ENCODE data around the gene ZNF516. TPM values are rescaled to one million over a fixed set of nuclear protein-coding genes. Genes with fewer than 3 reads are reported as not detected.

The ZNF516 gene
- total RNA-seq, 1 donor from 2014 or later = 192 TPM

DNA sequence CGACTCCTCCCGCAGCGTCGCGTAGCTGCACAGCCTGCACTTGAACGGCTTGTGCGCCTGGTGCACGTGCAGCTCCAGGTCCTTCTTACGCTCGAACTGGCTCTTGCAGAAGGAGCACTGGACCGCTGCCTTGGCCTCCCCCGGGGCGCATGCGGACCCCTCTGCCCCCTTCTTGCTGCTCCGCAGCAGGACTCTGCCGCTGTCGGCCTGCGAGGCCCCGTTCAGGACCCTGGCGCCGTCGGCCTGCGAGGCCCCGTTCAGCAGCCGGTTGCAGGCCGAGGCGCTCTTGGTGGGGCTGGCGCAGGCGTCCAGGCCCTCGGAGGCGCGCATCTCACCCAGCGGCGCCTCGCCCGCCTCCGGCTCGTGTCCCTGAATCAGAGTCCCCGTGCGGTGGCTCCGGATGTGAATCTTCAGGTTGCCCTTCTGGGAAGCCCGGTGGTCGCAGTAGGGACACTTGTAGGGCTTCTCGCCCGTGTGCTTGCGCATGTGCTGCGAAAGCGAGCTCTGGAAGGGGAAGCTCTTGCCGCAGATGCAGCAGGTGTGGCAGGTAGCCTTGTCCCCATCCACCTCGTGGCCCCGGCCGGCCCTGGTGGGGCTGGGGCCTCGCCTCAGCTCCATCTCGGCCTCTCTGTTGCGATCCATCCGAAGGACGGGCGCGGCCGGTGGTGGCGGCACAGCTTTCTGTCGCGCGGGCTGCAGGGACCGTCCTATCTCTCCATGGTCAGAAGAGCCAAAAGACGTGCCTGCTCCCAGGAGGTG, 52.5 kb downstream of the ZNF516 start:
- Mint-ChIP-seq H3K4me1 (ENCODE audit: low read depth, unreplicated experiment) (peaks cover 73% of the 10 kb centered on the region), H3K27ac (ENCODE audit: unreplicated experiment) (peak overlapping the region; percentile 95), H3K36me3 (ENCODE audit: unreplicated experiment) (peaks cover 9% of the 10 kb centered on the region), H3K27me3 (ENCODE audit: unreplicated experiment) (peaks cover 24% of the 10 kb centered on the region), H3K9me3 (ENCODE audit: unreplicated experiment) (peaks cover 27% of the 10 kb centered on the region), H3K4me3 (ENCODE audit: unreplicated experiment) (no peak overlapping the region)
- no peak for TF ChIP-seq CTCF (IDR thresholded peaks at IDR 0.05; ENCODE audit: partially characterized antibody, unreplicated experiment)
- DNase-seq = no peak

- no peak for TF ChIP-seq CTCF (IDR thresholded peaks at IDR 0.05; ENCODE audit: partially characterized antibody, unreplicated experiment)
- DNase-seq = no peak
- no peak overlapping the region for H3K27ac Mint-ChIP-seq (ENCODE audit: unreplicated experiment)
- peaks cover 72% of the 10 kb centered on the region for H3K4me1 Mint-ChIP-seq (ENCODE audit: low read depth, unreplicated experiment)
- no peak overlapping the region for H3K4me3 Mint-ChIP-seq (ENCODE audit: unreplicated experiment)
- peaks cover 20% of the 10 kb centered on the region for H3K9me3 Mint-ChIP-seq (ENCODE audit: unreplicated experiment)
- H3K27me3 Mint-ChIP-seq (ENCODE audit: unreplicated experiment) = peaks cover 20% of the 10 kb centered on the region
- peaks cover 9% of the 10 kb centered on the region for H3K36me3 Mint-ChIP-seq (ENCODE audit: unreplicated experiment)
These were observed 53.2 kb downstream of the ZNF516 start for GRCh38 chr18:76441668-76442412.

- peaks cover 9% of the 10 kb centered on the region for H3K36me3 Mint-ChIP-seq (ENCODE audit: unreplicated experiment)
- H3K9me3 Mint-ChIP-seq (ENCODE audit: unreplicated experiment) = peaks cover 18% of the 10 kb centered on the region
- no peak overlapping the region for H3K4me3 Mint-ChIP-seq (ENCODE audit: unreplicated experiment)
These were observed 53.9 kb downstream of the ZNF516 start for GRCh38 chr18:76441002-76441667.

DNA sequence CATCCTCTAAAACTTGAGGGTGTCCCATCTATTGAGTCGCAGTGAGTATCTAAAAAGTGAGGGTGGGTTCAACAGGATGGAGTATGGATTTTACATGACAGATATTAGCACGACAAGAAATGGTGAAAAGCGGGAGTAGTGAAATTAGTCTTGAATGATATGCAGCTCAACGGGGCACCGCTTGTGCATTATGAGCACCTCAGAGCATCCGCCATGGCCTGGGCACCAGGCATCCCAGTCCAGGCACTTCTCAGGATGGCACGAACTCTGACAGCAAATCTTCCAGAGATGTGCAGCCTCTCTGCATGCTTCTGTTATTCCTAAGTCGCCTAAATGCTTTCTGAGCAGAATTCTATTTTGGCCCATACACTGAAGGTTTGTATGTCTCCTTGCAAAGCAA, 57.1 kb downstream of the ZNF516 start:
- no peak for DNase-seq
- no peak overlapping the region for H3K27ac Mint-ChIP-seq (ENCODE audit: unreplicated experiment)
- peaks cover 7% of the 10 kb centered on the region for H3K27me3 Mint-ChIP-seq (ENCODE audit: unreplicated experiment)
- H3K4me1 Mint-ChIP-seq (ENCODE audit: low read depth, unreplicated experiment) = peaks cover 61% of the 10 kb centered on the region
- no peak for TF ChIP-seq CTCF (IDR thresholded peaks at IDR 0.05; ENCODE audit: partially characterized antibody, unreplicated experiment)
- peaks cover 11% of the 10 kb centered on the region for H3K9me3 Mint-ChIP-seq (ENCODE audit: unreplicated experiment)
- peaks cover 10% of the 10 kb centered on the region for H3K36me3 Mint-ChIP-seq (ENCODE audit: unreplicated experiment)
- no peak overlapping the region for H3K4me3 Mint-ChIP-seq (ENCODE audit: unreplicated experiment)

More at GRCh38 chr18:76441002-76441667, 53.9 kb downstream of the ZNF516 start:
- Mint-ChIP-seq H3K27ac (ENCODE audit: unreplicated experiment) (no peak overlapping the region), H3K4me1 (ENCODE audit: low read depth, unreplicated experiment) (peaks cover 72% of the 10 kb centered on the region), H3K27me3 (ENCODE audit: unreplicated experiment) (peaks cover 20% of the 10 kb centered on the region)
- no peak for TF ChIP-seq CTCF (IDR thresholded peaks at IDR 0.05; ENCODE audit: partially characterized antibody, unreplicated experiment)
- no peak for DNase-seq

All from glutamatergic neuron (in vitro differentiated cells).